ENCODE data around the gene RPH3AL. TPM values are rescaled to one million over a fixed set of nuclear protein-coding genes. Genes with fewer than 3 reads are reported as not detected.

The RPH3AL gene
- polyA plus RNA-seq, 1 donor from 2014 or later: 0.87 TPM

DNA sequence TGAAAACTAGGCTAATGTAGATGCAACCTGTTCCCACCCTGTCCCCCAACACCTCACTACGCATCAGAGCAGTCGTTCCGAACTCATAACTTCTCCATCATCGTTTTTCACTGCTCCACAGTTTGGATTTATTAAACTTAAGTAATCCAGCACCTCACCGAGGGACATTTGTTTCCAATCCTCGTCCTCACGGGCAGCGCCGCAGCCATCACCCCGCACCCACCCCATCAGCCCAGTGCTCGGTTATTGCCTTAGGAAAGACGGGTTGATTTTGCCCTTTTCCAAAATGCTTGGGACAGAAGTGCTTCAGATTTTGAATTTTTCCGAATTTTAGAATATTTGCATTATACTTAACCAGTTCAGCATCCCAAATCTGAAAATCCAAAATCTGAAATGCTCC, 100.2 kb downstream of the RPH3AL start:
- TF ChIP-seq SMC3 (conservative IDR thresholded peaks at IDR 0.05; ENCODE audit: poor library complexity): no peak
- TF ChIP-seq, protein P1, sequence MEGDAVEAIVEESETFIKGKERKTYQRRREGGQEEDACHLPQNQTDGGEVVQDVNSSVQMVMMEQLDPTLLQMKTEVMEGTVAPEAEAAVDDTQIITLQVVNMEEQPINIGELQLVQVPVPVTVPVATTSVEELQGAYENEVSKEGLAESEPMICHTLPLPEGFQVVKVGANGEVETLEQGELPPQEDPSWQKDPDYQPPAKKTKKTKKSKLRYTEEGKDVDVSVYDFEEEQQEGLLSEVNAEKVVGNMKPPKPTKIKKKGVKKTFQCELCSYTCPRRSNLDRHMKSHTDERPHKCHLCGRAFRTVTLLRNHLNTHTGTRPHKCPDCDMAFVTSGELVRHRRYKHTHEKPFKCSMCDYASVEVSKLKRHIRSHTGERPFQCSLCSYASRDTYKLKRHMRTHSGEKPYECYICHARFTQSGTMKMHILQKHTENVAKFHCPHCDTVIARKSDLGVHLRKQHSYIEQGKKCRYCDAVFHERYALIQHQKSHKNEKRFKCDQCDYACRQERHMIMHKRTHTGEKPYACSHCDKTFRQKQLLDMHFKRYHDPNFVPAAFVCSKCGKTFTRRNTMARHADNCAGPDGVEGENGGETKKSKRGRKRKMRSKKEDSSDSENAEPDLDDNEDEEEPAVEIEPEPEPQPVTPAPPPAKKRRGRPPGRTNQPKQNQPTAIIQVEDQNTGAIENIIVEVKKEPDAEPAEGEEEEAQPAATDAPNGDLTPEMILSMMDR (IDR thresholded peaks at IDR 0.05; ENCODE audit: poor library complexity, severe bottlenecking): no peak
- no peak for TF ChIP-seq EZH2 (IDR thresholded peaks at IDR 0.05; ENCODE audit: borderline replicate concordance, insufficient read depth, low read length, poor library complexity, severe bottlenecking)
- no peak for TF ChIP-seq RAD21 (conservative IDR thresholded peaks at IDR 0.05)
- TF ChIP-seq EP300 (conservative IDR thresholded peaks at IDR 0.05; ENCODE audit: poor library complexity, severe bottlenecking): no peak
- no peak for TF ChIP-seq MXI1 (conservative IDR thresholded peaks at IDR 0.05; ENCODE audit: poor library complexity, severe bottlenecking)
- TF ChIP-seq, protein P2, sequence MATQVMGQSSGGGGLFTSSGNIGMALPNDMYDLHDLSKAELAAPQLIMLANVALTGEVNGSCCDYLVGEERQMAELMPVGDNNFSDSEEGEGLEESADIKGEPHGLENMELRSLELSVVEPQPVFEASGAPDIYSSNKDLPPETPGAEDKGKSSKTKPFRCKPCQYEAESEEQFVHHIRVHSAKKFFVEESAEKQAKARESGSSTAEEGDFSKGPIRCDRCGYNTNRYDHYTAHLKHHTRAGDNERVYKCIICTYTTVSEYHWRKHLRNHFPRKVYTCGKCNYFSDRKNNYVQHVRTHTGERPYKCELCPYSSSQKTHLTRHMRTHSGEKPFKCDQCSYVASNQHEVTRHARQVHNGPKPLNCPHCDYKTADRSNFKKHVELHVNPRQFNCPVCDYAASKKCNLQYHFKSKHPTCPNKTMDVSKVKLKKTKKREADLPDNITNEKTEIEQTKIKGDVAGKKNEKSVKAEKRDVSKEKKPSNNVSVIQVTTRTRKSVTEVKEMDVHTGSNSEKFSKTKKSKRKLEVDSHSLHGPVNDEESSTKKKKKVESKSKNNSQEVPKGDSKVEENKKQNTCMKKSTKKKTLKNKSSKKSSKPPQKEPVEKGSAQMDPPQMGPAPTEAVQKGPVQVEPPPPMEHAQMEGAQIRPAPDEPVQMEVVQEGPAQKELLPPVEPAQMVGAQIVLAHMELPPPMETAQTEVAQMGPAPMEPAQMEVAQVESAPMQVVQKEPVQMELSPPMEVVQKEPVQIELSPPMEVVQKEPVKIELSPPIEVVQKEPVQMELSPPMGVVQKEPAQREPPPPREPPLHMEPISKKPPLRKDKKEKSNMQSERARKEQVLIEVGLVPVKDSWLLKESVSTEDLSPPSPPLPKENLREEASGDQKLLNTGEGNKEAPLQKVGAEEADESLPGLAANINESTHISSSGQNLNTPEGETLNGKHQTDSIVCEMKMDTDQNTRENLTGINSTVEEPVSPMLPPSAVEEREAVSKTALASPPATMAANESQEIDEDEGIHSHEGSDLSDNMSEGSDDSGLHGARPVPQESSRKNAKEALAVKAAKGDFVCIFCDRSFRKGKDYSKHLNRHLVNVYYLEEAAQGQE (IDR thresholded peaks at IDR 0.05; ENCODE audit: borderline replicate concordance): no peak
- TF ChIP-seq POLR2AphosphoS5 (IDR thresholded peaks at IDR 0.05): no peak
- TF ChIP-seq TAF1 (IDR thresholded peaks at IDR 0.05; ENCODE audit: low read depth): no peak
- H3K27ac ChIP-seq (ENCODE audit: low read length): no peak overlapping the region
- no peaks in the 10 kb centered on the region for H3F3A ChIP-seq (ENCODE audit: insufficient read depth, low read length, poor library complexity, severe bottlenecking)
- H3K27me3 ChIP-seq (ENCODE audit: insufficient read depth, low read depth, low read length): no peaks in the 10 kb centered on the region
- no peaks in the 10 kb centered on the region for H3K36me3 ChIP-seq (ENCODE audit: insufficient read depth, low read length)
- H3K4me2 ChIP-seq (ENCODE audit: low read length): no peak overlapping the region
- H3K9me2 ChIP-seq (ENCODE audit: insufficient read depth, low read length): no peaks in the 10 kb centered on the region
- H2AFZ ChIP-seq (ENCODE audit: low read depth, low read length): no peak overlapping the region
- no peaks in the 10 kb centered on the region for H4K20me1 ChIP-seq (ENCODE audit: insufficient read depth)
- no peaks in the 10 kb centered on the region for H3K79me2 ChIP-seq (replicated peaks; ENCODE audit: insufficient read depth, low read length)
- H3K9me3 ChIP-seq (ENCODE audit: low read length): no peaks in the 10 kb centered on the region
- no peak overlapping the region for H3K9ac ChIP-seq (ENCODE audit: low read length)
- no peak overlapping the region for H3K4me3 ChIP-seq (ENCODE audit: low read length)

DNA sequence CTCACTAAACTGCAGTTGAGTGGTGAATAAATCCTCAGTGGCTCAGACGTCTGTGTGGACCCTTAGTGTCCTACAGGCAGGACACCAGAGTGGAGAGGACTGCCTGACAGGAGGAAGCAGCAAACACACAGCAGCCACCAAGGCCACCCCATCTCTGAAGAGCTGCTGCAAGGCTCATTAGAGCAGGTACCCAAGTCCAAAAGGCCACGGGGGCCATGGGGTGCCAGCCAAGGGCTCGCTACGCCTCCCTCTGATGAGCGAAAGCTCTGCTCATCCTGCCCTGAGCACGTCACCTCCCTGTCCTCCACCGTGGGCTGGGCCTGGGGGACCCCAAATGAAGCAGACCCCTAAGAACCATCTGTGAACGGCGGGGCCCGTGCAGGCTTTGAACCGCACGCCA, 101.1 kb downstream of the RPH3AL start:
- no peak overlapping the region for H3K9ac ChIP-seq (ENCODE audit: low read length)
- no peaks in the 10 kb centered on the region for H3K79me2 ChIP-seq (replicated peaks; ENCODE audit: insufficient read depth, low read length)
- H3K4me3 ChIP-seq (ENCODE audit: low read length): no peak overlapping the region
- no peak overlapping the region for H3K4me2 ChIP-seq (ENCODE audit: low read length)
- H3K36me3 ChIP-seq (ENCODE audit: insufficient read depth, low read length): no peaks in the 10 kb centered on the region
- H3K9me3 ChIP-seq (ENCODE audit: low read length): no peaks in the 10 kb centered on the region
- H3K27ac ChIP-seq (ENCODE audit: low read length): no peak overlapping the region
- no peaks in the 10 kb centered on the region for H4K20me1 ChIP-seq (ENCODE audit: insufficient read depth)
- no peaks in the 10 kb centered on the region for H3K9me2 ChIP-seq (ENCODE audit: insufficient read depth, low read length)
- no peaks in the 10 kb centered on the region for H3K27me3 ChIP-seq (ENCODE audit: insufficient read depth, low read depth, low read length)
- no peak overlapping the region for H2AFZ ChIP-seq (ENCODE audit: low read depth, low read length)
- TF ChIP-seq MXI1 (conservative IDR thresholded peaks at IDR 0.05; ENCODE audit: poor library complexity, severe bottlenecking): no peak
- TF ChIP-seq, protein P2 (IDR thresholded peaks at IDR 0.05; ENCODE audit: borderline replicate concordance): no peak
- no peak for TF ChIP-seq SMC3 (conservative IDR thresholded peaks at IDR 0.05; ENCODE audit: poor library complexity)
- no peak for TF ChIP-seq RAD21 (conservative IDR thresholded peaks at IDR 0.05)
- TF ChIP-seq, protein P1 (IDR thresholded peaks at IDR 0.05; ENCODE audit: poor library complexity, severe bottlenecking): no peak
- TF ChIP-seq EZH2 (IDR thresholded peaks at IDR 0.05; ENCODE audit: borderline replicate concordance, insufficient read depth, low read length, poor library complexity, severe bottlenecking): no peak
- no peak for TF ChIP-seq EP300 (conservative IDR thresholded peaks at IDR 0.05; ENCODE audit: poor library complexity, severe bottlenecking)
- TF ChIP-seq TAF1 (IDR thresholded peaks at IDR 0.05; ENCODE audit: low read depth): no peak
- TF ChIP-seq POLR2AphosphoS5 (IDR thresholded peaks at IDR 0.05): no peak
- no peaks in the 10 kb centered on the region for H3F3A ChIP-seq (ENCODE audit: insufficient read depth, low read length, poor library complexity, severe bottlenecking)

Data from neural cell (in vitro differentiated cells).